Muscle of leg (tissue), 11 donors: Measurements from ENCODE around the gene ZSWIM3. TPM values are rescaled to one million over a fixed set of nuclear protein-coding genes. Genes with fewer than 3 reads are reported as not detected.

Source experiments
- DNase-seq: peaks from one replicate; pipeline ENCODE4 v3.0.0; 2013
- H3K27ac ChIP-seq: one replicate; pipeline ENCODE4 v1.5.1; 2013; ENCODE audit warnings: mild to moderate bottlenecking, low read length, control low read depth
- H3K27me3 ChIP-seq: one replicate; pipeline ENCODE4 v1.6.1; 2013; ENCODE audit warnings: low read length; ENCODE audit not compliant: control insufficient read depth, insufficient read depth
- H3K36me3 ChIP-seq: one replicate; pipeline ENCODE4 v1.6.1; 2013; ENCODE audit warnings: low read length; ENCODE audit not compliant: control insufficient read depth, insufficient read depth
- H3K4me1 ChIP-seq: one replicate; pipeline ENCODE4 v1.6.1; 2013; ENCODE audit warnings: low read length; ENCODE audit not compliant: control insufficient read depth, insufficient read depth
- H3K4me3 ChIP-seq: one replicate; pipeline ENCODE4 v1.5.1; 2013; ENCODE audit warnings: low read length, control low read depth
- H3K9me3 ChIP-seq: replicated peaks from 2 replicates; pipeline ENCODE4 v1.6.1; 2013; ENCODE audit warnings: low read depth, low read length; ENCODE audit not compliant: control insufficient read depth
- WGBS: methylation state at CpG from one replicate; pipeline ENCODE4 v1.1.5; 2013; ENCODE audit warnings: missing lambda C conversion rate; ENCODE audit not compliant: insufficient coverage; 5-methylcytosine and 5-hydroxymethylcytosine counted together
- polyA plus RNA-seq, 8 donors: library from polyadenylated mRNA; unstranded; fragments of 120-200 nt; gene quantifications; one replicate each; pipeline versions ENCODE4 v1.2.1 to v1.2.3, GENCODE V29; 2013; ENCODE audit warnings: inconsistent platforms in 1 of 8, low replicate concordance in 1 of 8; ENCODE audit not compliant: insufficient read length in 8 of 8, insufficient read depth in 1 of 8
- total RNA-seq: library from RNA; stranded (reverse); fragments of 120-200 nt; gene quantifications from one replicate; pipeline ENCODE4 v1.2.4, GENCODE V29; 2013

ZSWIM3 gene
- total and polyA plus RNA-seq, 9 donors = 3.1 to 5.6 (median 3.3) TPM

DNA sequence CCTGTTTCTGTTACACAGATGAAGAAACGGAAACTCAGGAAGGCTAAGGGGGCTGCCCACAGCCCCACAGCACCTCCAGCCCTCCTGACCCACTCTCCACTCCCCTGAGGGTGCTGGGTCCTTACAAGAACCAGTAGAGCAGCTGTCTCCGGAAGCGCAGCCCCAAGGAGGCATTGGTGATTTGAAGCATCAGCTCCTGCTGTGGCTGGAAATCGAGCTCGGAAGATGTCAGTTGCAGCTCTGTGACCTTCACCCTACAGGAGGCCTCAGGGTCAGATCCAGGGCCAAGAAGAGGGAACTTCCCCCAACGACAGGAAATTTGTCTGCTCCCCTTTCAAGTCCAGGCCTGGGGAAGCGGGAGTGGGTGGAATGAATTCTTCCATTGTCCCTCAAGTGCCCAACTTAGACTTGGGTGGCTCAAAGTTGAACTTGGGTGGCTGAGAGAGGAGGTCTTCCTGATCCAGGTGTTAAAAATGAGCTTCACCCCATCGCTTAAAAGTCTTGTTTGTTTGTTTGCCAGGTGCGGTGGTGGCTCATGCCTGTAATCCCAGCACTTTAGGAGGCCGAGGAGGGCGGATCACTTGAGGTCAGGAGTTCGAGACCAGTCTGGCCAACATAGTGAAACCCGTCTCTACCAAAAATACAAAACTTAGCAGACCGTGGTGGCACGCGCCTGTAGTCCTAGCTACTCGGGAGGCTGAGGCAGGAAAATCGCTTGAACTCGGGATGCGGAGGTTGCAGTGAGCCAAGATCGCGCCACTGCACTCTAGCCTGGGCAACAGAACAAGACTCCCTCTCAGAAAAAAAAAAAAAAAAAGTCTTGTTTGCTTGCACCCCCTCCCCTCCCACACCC lies 52.6 kb downstream of the ZSWIM3 start:
- peaks cover 16% of the 10 kb centered on the region for H3K27me3 ChIP-seq
- no peaks in the 10 kb centered on the region for H3K9me3 ChIP-seq
- peaks cover 19% of the 10 kb centered on the region for H3K4me1 ChIP-seq
- WGBS = 81% methylated on average over 17 of the region's 22 CpGs
- H3K4me3 ChIP-seq = no peak overlapping the region
- no peaks in the 10 kb centered on the region for H3K36me3 ChIP-seq
- no peak for DNase-seq
- no peak overlapping the region for H3K27ac ChIP-seq

DNA sequence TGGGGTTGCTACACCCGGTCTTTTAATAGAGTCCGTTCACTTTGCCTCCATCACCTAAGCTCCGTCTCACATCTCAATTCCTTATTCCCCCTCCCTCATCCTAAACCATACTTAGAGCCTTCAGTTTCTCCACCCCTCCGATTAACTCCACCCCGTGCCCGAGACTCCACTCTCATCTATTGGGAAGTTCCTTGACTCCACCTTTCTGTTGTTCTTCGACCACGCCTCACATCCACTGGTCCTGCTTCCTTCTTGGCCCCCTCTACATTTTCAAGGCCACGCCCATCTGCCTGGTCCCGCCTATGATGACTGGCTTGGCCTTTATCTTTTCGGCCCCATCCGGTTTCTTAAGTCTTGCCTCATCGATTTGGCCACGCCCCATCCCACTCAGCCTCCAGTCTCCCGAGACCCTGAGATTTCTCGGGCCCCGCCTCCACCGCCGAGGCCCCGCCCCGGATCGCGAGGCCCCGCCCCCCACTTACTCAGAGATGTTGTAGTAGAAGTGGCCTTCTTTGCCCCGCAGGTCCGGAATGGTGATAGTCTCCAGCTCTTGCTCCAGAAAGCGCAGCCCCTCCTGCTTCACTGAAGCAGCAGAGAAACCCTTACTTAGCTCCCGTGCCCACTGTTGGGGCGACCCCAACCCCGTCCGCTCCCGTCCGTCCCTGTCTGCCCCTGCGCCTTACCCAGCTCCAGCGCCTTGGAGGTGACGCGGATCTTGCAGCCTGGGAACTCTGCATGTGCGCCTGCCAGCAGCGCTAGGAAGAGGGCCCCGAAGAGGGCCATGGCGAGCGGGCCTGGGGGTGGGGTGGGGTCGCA lies 53.5 kb downstream of the ZSWIM3 start:
- Histone ChIP-seq H3K27me3 (peaks cover 16% of the 10 kb centered on the region), H3K4me3 (peak overlapping the region; percentile 31), H3K27ac (peak overlapping the region; percentile 76), H3K36me3 (no peaks in the 10 kb centered on the region), H3K4me1 (peaks cover 18% of the 10 kb centered on the region), H3K9me3 (no peaks in the 10 kb centered on the region)
- peak; percentile 97 for DNase-seq
- 2% methylated on average over 23 of the region's 43 CpGs for WGBS

DNA sequence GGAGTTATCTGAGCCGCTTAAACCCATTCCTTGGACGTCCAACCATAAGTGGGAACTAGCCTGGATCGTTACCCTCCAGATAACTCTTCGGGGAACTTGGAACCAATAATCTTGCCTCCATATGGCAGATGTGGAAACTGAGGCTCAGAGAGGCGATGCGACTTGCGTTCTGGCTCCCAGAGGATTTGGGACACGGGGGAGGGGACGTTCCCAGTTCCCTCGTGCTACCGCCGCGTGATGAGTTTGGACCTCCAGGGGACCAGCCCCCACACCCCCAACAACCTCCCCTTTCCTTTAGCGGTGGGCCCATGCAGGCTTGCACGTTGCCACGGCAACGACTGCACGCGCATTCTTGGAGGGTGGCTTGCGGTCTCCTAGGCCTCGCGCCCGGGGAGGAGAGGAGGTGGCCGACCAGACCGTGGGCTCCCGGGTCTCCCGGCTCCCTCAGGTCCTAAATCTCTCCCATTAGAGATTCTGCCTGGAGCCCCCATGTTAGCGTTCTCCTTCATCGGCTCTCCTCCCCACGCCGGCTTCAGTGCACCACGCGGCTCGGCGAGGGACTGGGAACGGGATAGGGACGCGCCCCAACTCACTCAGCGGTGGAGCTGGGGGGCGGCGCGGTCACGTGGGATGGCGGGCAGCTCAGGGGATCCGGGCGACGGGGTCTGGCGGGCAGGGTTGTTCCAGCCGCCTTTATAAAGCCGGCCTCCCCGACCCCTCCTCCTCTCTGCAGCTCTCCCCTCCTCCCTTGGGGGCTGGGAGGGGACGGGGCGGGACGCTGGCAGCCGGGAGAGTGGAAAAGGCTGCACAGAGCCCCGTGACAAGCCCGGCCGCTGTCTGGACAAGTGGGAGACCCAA lies 54.3 kb downstream of the ZSWIM3 start, which contains the start of gene PLTP:
PLTP (minus strand) TSS at position 670 of the 858 bp plus-strand sequence. CDS start 703 bp downstream, outside the sequence.
- Histone ChIP-seq H3K4me3 (peak within 1 kb of the TSS; percentile 31), H3K27me3 (peaks cover 16% of the 10 kb centered on the region), H3K36me3 (no peaks in the 10 kb centered on the region), H3K27ac (peak within 1 kb of the TSS; percentile 76), H3K9me3 (no peaks in the 10 kb centered on the region), H3K4me1 (peaks cover 18% of the 10 kb centered on the region)
- WGBS = under 1% methylated on average over 34 of the region's 58 CpGs
- DNase-seq = peak; percentile 91

DNA sequence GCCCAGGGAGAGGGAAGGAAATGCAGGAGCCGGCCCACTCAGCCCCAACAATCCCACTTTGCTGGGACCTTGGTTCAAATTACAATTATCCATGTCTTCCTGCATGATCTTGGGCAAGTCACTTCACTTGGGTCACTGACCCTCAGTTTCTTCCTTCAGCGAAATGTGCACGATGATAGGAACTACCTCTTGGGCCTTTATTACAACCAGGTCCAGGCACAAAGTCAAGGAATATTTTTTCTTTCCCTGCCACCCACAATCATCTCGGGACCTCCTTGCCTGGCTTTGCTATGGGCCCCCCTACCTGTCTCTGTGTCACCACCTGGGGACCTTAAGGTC lies 54.9 kb downstream of the ZSWIM3 start:
- H3K4me3 ChIP-seq = peak overlapping the region; percentile 31
- H3K27ac ChIP-seq = peak overlapping the region; percentile 8
- peaks cover 18% of the 10 kb centered on the region for H3K4me1 ChIP-seq
- H3K36me3 ChIP-seq = no peaks in the 10 kb centered on the region
- no peaks in the 10 kb centered on the region for H3K9me3 ChIP-seq
- peaks cover 16% of the 10 kb centered on the region for H3K27me3 ChIP-seq
- WGBS = 13% methylated on average over 3 of the region's 4 CpGs
- no peak for DNase-seq

DNA sequence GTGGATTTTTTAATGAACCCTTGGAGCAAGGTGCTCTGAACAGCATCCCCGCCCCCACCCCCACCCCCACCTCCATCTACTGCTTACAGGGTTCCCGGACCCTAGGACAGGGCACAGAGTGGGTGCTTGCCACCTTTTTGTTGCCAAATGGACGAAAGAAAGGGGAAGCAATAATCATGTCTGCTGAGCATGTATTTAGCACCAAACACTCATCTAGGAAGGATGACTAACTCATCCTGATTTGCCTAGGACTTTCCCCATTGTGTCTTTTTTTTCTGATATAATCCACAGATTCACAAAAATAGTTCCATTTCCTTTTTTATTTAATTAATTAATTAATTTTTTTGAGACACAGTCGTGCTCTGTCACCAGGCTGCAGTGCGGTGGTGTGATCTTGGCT lies 55.7 kb downstream of the ZSWIM3 start:
- Histone ChIP-seq H3K27ac (no peak overlapping the region), H3K36me3 (no peaks in the 10 kb centered on the region), H3K4me1 (peaks cover 25% of the 10 kb centered on the region), H3K4me3 (no peak overlapping the region), H3K27me3 (peaks cover 16% of the 10 kb centered on the region), H3K9me3 (no peaks in the 10 kb centered on the region)
- DNase-seq = no peak
- WGBS = no CpG with 5 or more reads among the region's 5 CpGs

DNA sequence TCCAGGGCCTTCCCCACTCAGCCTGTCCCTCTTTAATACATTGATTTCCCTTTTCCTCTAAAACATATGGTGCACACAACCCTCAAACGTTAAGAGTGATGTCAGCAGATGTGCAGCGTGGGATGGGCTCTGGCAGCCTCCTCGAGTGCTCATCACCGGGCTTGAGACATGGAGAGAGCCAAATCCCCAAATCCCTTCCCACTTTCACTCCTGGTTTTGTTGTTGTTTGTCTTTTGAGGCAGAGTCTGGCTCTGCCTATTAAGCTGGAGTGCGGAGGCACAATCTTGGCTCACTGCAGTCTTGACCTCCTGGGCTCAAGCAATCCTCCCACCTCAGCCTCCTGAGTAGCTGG lies 60.4 kb downstream of the ZSWIM3 start:
- 20% methylated on average over 2 of the region's 5 CpGs for WGBS
- no peak overlapping the region for H3K4me3 ChIP-seq
- H3K4me1 ChIP-seq = peaks cover 32% of the 10 kb centered on the region
- DNase-seq = peak; percentile 91
- H3K36me3 ChIP-seq = no peaks in the 10 kb centered on the region
- peaks cover under 1% of the 10 kb centered on the region for H3K27me3 ChIP-seq
- peak overlapping the region; percentile 80 for H3K27ac ChIP-seq
- no peaks in the 10 kb centered on the region for H3K9me3 ChIP-seq

DNA sequence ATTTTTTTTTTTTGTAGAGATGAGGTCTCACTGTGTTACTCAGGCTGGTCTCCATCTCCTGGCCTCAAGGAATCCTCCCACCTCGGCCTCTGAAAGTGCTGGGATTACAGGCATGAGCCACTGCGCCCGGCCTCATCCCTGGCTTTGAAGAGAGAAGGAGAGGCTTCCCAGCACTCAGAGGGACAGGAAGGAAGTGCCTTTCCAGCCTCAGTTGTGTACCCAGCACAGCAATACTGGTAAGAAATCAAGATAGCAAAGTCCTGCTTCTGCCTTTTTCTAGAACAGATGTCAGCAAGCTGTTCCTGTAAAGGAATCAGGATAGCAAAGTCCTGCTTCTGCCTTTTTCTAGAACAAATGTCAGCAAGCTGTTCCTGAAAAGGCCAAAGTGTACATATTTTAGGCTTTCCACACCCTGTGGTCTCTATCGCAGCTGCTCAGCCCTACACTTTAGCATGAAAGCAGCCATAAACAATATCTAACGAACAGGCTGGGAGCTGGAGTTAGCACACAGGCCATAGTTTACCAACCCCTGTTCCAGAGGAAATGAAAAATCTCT lies 60.8 kb downstream of the ZSWIM3 start:
- DNase-seq = peak; percentile 74
- Histone ChIP-seq H3K27me3 (no peaks in the 10 kb centered on the region), H3K4me3 (no peak overlapping the region), H3K36me3 (no peaks in the 10 kb centered on the region), H3K9me3 (no peaks in the 10 kb centered on the region), H3K27ac (peak overlapping the region; percentile 80), H3K4me1 (peaks cover 32% of the 10 kb centered on the region)
- WGBS = 0% methylated on average over 2 of the region's 5 CpGs

DNA sequence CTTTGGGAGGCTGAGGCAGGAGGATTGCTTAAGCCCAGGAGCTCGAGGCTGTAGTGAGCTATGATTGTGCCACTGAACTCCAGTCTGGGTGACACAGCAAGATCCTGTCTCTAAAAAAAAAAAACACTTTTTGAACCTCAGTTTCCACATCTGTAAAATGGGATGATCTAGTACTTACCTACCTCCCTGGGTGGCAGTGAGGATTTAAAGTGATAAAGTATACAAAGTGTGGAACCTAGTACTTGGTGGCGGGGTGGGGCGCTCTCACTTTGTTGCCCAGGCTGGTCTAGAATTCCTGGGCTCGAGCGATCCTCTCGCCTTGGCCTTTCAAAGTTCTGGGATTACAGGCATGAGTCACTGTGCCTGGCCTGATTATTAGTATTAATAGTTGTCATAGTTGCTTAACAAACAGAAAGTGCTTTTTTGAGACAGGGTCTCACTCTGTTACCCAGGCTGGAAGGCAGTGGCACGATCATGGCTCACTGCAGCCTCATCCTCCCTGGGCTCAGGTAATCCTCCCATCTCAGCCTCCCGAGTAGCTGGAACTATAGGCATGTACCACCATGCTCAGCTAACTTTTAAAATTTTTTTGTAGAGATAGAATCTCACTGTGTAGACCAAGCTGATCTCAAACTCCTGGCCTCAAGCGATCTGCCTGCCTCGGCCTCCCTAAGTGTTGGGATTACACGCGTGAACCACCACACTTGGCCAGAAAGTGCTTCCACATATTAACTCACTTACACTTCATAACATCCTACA lies 61.5 kb downstream of the ZSWIM3 start:
- DNase-seq = no peak
- Histone ChIP-seq H3K4me3 (no peak overlapping the region), H3K4me1 (peaks cover 33% of the 10 kb centered on the region), H3K9me3 (no peaks in the 10 kb centered on the region), H3K36me3 (no peaks in the 10 kb centered on the region), H3K27ac (peak overlapping the region; percentile 80), H3K27me3 (no peaks in the 10 kb centered on the region)
- WGBS = 84% methylated on average over 4 of the region's 12 CpGs
